ENCODE measurements around the gene GOLGB1. TPM values are rescaled to one million over a fixed set of nuclear protein-coding genes. Genes with fewer than 3 reads are reported as not detected.

GOLGB1 gene
- polyA plus RNA-seq, 2 of the 4 experiments (the other 2 are of a cell fraction), result 11.9 to 27.0 TPM

DNA sequence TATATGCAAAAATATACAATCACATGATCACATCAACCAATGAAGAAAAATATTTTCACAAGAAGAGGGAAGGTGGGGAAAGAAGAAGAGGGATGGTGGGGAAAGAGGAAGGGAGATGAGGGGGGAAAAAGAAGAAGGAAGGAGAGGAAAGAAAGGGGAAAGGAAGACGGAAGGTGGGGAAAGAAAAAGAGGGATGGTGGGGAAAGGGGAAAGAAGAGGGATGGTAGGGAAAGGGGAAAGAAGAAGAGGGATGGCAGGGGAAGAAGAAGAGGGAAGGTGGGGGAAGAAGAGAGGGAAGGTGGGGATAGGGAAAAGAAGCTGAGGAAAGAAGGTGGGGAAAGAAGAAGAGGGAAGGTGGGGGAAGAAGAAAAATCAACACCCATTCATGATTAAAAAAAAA is 3.2 kb upstream of the GOLGB1 start:
- ATAC-seq (no peak), FAIRE-seq (no peak), DNase-seq (ENCODE audit: low read depth in 1 of 2, low spot score in 1 of 2) (no peak)
- TF ChIP-seq, protein P1, sequence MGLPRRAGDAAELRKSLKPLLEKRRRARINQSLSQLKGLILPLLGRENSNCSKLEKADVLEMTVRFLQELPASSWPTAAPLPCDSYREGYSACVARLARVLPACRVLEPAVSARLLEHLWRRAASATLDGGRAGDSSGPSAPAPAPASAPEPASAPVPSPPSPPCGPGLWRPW (IDR thresholded peaks at IDR 0.05), result no peak
- TF ChIP-seq SREBF2 (IDR thresholded peaks at IDR 0.05), result no peak
- no peak for TF ChIP-seq RAD21 (conservative IDR thresholded peaks at IDR 0.05 in 1 of 2, IDR thresholded peaks at IDR 0.05 in 1 of 2)
- TF ChIP-seq ZSCAN20 (CRISPR knock-in tag; IDR thresholded peaks at IDR 0.05), result no peak
- no peak for TF ChIP-seq TFCP2L1 (CRISPR knock-in tag; IDR thresholded peaks at IDR 0.05)
- TF ChIP-seq BHLHE40 (IDR thresholded peaks at IDR 0.05; ENCODE audit: low read depth, low read length), result no peak
- TF ChIP-seq EP300 (IDR thresholded peaks at IDR 0.05), result no peak
- TF ChIP-seq, protein P2, sequence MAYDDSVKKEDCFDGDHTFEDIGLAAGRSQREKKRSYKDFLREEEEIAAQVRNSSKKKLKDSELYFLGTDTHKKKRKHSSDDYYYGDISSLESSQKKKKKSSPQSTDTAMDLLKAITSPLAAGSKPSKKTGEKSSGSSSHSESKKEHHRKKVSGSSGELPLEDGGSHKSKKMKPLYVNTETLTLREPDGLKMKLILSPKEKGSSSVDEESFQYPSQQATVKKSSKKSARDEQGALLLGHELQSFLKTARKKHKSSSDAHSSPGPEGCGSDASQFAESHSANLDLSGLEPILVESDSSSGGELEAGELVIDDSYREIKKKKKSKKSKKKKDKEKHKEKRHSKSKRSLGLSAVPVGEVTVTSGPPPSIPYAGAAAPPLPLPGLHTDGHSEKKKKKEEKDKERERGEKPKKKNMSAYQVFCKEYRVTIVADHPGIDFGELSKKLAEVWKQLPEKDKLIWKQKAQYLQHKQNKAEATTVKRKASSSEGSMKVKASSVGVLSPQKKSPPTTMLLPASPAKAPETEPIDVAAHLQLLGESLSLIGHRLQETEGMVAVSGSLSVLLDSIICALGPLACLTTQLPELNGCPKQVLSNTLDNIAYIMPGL (CRISPR knock-in tag; IDR thresholded peaks at IDR 0.05; ENCODE audit: borderline replicate concordance), result no peak
- TF ChIP-seq CTCF (IDR thresholded peaks at IDR 0.05), result no peak
- no peak for TF ChIP-seq POLR2AphosphoS2 (conservative IDR thresholded peaks at IDR 0.05; ENCODE audit: low read length)
- TF ChIP-seq RNF2 (IDR thresholded peaks at IDR 0.05; ENCODE audit: borderline replicate concordance, low read depth), result no peak
- no peak for TF ChIP-seq KDM5A (IDR thresholded peaks at IDR 0.05)
- TF ChIP-seq EHMT2 (IDR thresholded peaks at IDR 0.05; ENCODE audit: low read depth), result no peak
- no peak for TF ChIP-seq HOXA7 (CRISPR knock-in tag; IDR thresholded peaks at IDR 0.05)
- no peak for TF ChIP-seq ESRRA (IDR thresholded peaks at IDR 0.05; ENCODE audit: borderline replicate concordance, low read length)
- TF ChIP-seq ZC3H11A (IDR thresholded peaks at IDR 0.05), result no peak
- TF ChIP-seq HOXB5 (CRISPR knock-in tag; IDR thresholded peaks at IDR 0.05), result no peak
- Histone ChIP-seq H3K4me1 (peaks cover 10% of the 10 kb centered on the region; the same call in 2 of the 3 replicates), H3K4me3 (no peak overlapping the region), H3K27ac (no peak overlapping the region), H3K4me2 (no peak overlapping the region), H3K9me3 (no peaks in the 10 kb centered on the region)
- ChIA-PET POLR2A (no interaction called here), CTCF (no interaction called here)
- WGBS (ENCODE audit: missing lambda C conversion rate), result 40% methylated on average over 1 of the region's 1 CpG

DNA sequence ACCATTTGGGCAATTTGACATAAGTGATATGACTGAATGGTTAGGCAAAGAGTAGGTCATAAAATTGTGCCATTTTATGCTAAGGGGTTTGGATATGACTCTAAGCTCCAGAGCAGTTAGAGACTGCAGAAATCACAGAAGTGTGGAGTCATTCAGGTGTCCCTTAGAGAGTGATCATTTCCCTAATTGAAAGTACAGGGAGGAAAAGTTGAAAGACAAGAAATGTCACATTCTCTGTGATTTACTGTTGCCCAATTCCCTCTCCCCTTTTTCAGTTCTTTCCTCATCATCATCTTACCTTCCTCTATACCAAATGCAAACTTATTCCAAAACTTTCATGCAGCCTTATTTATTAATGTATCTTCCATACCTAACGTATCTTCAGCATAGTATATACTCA is 2.7 kb upstream of the GOLGB1 start:
- Histone ChIP-seq H3K4me1 (peaks cover 13% of the 10 kb centered on the region; the same call in 2 of the 3 replicates), H3K27ac (no peak overlapping the region), H3K4me2 (no peak overlapping the region), H3K4me3 (no peak overlapping the region), H3K9me3 (no peaks in the 10 kb centered on the region)
- no peak for DNase-seq (ENCODE audit: low read depth in 1 of 2, low spot score in 1 of 2)
- no peak for ATAC-seq
- ChIA-PET POLR2A (no interaction called here), CTCF (interaction anchor here (0.7 kb wide), 1 partner anchor 10 kb away, joined by 3 read pairs; no protein-coding TSS in a partner anchor)
- no peak for FAIRE-seq
- no peak for TF ChIP-seq ELK1 (IDR thresholded peaks at IDR 0.05; ENCODE audit: low read depth, low read length)
- no peak for TF ChIP-seq ZNF302 (CRISPR knock-in tag; IDR thresholded peaks at IDR 0.05)
- TF ChIP-seq FOSB (CRISPR knock-in tag; IDR thresholded peaks at IDR 0.05), result no peak
- TF ChIP-seq, protein P1 (IDR thresholded peaks at IDR 0.05), result no peak
- TF ChIP-seq RFX5 (IDR thresholded peaks at IDR 0.05), result no peak
- WGBS (ENCODE audit: missing lambda C conversion rate), result 7% methylated on average over 1 of the region's 1 CpG
